ENCODE results near the gene GPN2. TPM values are rescaled to one million over a fixed set of nuclear protein-coding genes. Genes with fewer than 3 reads are reported as not detected.

The GPN2 gene
- total and polyA plus RNA-seq, 7 experiments from 2014 or later: 9.1 to 50.6 (median 31.8) TPM

DNA sequence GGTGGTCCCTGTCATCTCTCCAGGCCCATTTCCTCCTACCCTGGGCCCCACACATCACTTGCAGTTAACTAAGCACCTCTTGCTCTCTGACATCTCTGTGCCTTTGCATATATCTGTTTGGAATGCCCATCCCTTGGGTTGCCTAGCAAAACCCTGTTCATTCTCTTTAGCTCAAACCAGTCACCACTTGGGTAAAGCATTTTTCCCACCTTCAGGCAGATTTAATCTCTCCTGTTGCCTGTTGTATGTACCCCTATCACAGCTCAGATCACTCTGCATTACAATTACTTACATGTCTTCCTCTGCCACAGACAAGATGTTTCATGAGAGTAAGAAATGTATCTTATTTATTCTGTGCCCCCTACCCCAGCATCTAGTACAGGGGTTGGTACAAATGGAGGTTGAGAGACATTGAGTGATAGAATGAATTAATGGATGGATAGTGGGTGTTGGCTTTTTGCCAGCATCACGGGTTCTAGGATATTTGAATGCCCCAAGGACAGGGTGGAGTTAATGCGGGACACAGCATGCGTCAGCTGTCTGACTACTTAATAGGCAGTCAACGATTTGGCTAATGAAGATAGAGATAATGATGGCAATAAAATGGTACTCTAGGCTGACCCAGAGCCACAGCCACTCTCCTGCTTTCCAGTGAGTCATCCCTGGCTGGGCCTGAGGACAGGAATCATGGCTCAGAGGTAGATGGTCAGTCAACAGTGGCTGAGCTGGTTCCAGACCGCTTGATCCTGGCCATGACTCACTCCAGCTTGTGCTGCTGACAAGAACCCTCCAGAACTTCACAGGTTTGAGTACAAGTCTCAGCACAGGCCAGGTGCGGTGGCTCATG lies 17.2 kb upstream of the GPN2 start:
- Histone ChIP-seq H3K36me3 (ENCODE audit: control insufficient read depth in 2 of 3, insufficient read depth in 3 of 3, low read length in 3 of 3) (no peaks in the 10 kb centered on the region), H3K4me3 (ENCODE audit: low read length) (no peak overlapping the region), H3K27ac (ENCODE audit: low read depth, low read length) (no peak overlapping the region), H3K4me1 (ENCODE audit: control insufficient read depth in 2 of 2, insufficient read depth in 2 of 2, low read length in 2 of 2) (no peaks in the 10 kb centered on the region), H3K27me3 (ENCODE audit: control insufficient read depth in 2 of 2, insufficient read depth in 2 of 2, low read length in 2 of 2) (no peaks in the 10 kb centered on the region), H3K9me3 (ENCODE audit: control insufficient read depth in 2 of 3, low read length in 3 of 3) (no peaks in the 10 kb centered on the region)
- CTCF ChIA-PET: no interaction called here
- Mint-ChIP-seq H3K4me1 (peaks cover 0 to 5% (median 2%) of the 10 kb centered on the region in 7 donors), H3K27ac (no peak overlapping the region), H3K4me3 (no peak overlapping the region), H3K36me3 (peaks cover 0 to 4% (median 0%) of the 10 kb centered on the region in 5 donors), H3K27me3 (peaks cover 0 to 6% (median 0%) of the 10 kb centered on the region in 5 donors), H3K9me3 (peaks cover 0 to 1% (median 0%) of the 10 kb centered on the region in 11 donors)
- ATAC-seq (no peak), DNase-seq (no peak)
- intact Hi-C loops (cut with micrococcal nuclease): no loop called here
- POLR2A ChIA-PET: no interaction called here

DNA sequence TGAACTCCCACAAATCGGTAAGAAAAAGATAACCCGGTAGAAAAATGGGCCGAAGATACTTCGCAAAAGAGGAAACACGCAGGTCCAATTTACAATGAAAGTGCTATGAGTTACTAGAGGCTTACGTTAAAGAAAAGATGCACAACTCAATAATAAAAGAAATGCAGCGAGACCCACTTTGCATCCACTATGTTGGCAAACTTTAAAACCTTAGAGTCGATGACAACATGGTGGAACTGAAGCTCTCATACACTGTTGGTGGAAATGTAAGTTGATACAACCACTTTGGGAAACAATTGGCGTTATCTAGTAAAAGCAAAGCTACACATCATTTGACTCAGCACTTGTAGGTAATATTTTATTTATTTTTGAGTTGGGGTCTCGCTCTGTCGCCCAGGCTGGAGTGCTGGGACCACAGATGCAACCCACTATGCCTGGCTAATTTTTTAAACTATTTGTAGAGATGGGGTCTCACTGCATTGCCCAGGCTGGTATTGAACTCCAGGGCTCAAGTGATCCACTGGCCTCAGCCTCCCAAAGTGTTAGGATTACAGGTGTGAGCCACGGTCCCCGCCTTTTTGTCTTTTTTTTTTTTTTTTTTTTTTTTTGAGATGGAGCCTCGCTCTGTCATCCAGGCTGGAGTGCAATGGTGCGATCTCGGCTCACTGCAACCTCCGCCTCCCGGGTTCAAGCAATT lies 10.9 kb upstream of the GPN2 start:
- peaks cover 5 to 7% (median 6%) of the 10 kb centered on the region in 5 donors for H3K36me3 Mint-ChIP-seq
- Histone ChIP-seq H3K27ac (ENCODE audit: low read depth, low read length) (peak overlapping the region; percentile 90), H3K36me3 (ENCODE audit: control insufficient read depth in 2 of 3, insufficient read depth in 3 of 3, low read length in 3 of 3) (peaks cover 0 to 21% (median 0%) of the 10 kb centered on the region in 3 experiments), H3K4me1 (ENCODE audit: control insufficient read depth in 2 of 2, insufficient read depth in 2 of 2, low read length in 2 of 2) (peaks cover 10 to 16% of the 10 kb centered on the region in 2 donors), H3K27me3 (ENCODE audit: control insufficient read depth in 2 of 2, insufficient read depth in 2 of 2, low read length in 2 of 2) (no peaks in the 10 kb centered on the region), H3K9me3 (ENCODE audit: control insufficient read depth in 2 of 3, low read length in 3 of 3) (no peaks in the 10 kb centered on the region), H3K4me3 (ENCODE audit: low read length) (peak overlapping the region; percentile 94)
- H3K4me1 Mint-ChIP-seq: peaks cover 23 to 46% (median 39%) of the 10 kb centered on the region in 7 donors
- H3K9me3 Mint-ChIP-seq: no peaks in the 10 kb centered on the region
- H3K4me3 Mint-ChIP-seq: peak overlapping the region; percentile 87 to 99 (median 96)
- no peak for DNase-seq
- no peak for ATAC-seq
- ChIA-PET POLR2A (interaction anchor here (0.6 to 4.1 kb wide), 22 partner anchors 9 to 1668 kb away, joined by 3 to 74 read pairs (median 4); partner anchors contain the start of genes DHDDS, GPN2, HMGN2 and NR0B2), CTCF (interaction anchor here (1.6 kb wide), 1 partner anchor 10 kb away, joined by 4 read pairs; the partner anchor contains the start of gene GPN2)
- H3K27me3 Mint-ChIP-seq: no peaks in the 10 kb centered on the region
- peak overlapping the region; percentile 94 to 100 (median 99) for H3K27ac Mint-ChIP-seq
- intact Hi-C loops (cut with micrococcal nuclease): loop anchor here (1.0 to 5.0 kb wide), 4 partner anchors 11 to 428 kb away; partner anchors contain the start of genes GPN2 (in 2 of the 2), NUDC (in 2 of the 2) and TRNP1 (in 1 of the 2)

DNA sequence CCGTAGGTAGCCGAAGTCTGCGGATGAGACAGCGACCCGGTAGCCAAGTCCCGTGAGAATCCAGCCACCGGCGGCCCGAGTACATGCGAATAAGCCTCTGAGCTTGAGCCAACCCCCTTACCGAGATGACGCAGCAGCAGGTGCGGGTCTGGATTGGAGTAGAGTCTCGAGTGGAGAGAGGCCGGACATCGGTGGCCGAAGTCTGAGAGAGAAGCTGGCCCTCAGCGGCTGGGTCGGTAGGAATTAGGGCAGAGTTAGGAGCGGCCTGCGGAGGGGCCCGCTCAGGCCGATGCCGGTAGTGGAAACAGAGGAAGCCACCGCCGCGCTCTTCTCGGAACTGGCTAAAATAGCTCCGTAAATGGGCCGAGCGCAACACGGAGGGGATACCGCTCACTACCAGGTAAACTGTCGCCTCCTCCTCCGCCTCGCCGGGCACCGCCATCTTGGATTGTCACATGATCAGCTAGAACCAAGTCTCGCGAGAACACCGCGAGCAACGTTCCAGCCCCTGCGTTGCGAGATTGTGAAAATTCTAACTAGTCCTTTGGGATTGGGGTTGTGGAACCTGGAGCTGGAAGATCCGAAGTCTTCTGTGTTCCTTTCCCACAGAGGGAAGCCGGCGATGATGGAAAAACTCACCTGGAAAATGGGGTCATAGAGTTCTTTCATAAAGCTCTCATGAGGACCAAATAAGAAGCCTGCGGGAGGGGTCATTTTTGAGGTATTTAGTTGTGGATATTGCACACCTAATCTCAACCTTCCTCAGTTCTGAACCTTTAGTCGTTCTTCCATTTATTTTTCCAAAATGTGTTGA lies 10.1 kb upstream of the GPN2 start, which contains the start of gene GPATCH3:
Gene GPATCH3, minus strand, starts transcription at position 467 of the 814 bp plus-strand sequence. Its CDS starts 25 bp downstream, at position 442.
- Histone ChIP-seq H3K27me3 (ENCODE audit: control insufficient read depth in 2 of 2, insufficient read depth in 2 of 2, low read length in 2 of 2) (no peaks in the 10 kb centered on the region), H3K4me3 (ENCODE audit: low read length) (peak within 1 kb of the TSS; percentile 94), H3K27ac (ENCODE audit: low read depth, low read length) (peak within 1 kb of the TSS; percentile 90), H3K36me3 (ENCODE audit: control insufficient read depth in 2 of 3, insufficient read depth in 3 of 3, low read length in 3 of 3) (peaks cover 0 to 28% (median 0%) of the 10 kb centered on the region in 3 experiments), H3K4me1 (ENCODE audit: control insufficient read depth in 2 of 2, insufficient read depth in 2 of 2, low read length in 2 of 2) (peaks cover 10 to 16% of the 10 kb centered on the region in 2 donors), H3K9me3 (ENCODE audit: control insufficient read depth in 2 of 3, low read length in 3 of 3) (no peaks in the 10 kb centered on the region)
- CTCF ChIA-PET: interaction anchor here (0.6 to 1.8 kb wide), 3 partner anchors 10 to 1718 kb away, joined by 3 to 4 read pairs (median 3); partner anchors contain the start of gene GPN2
- H3K4me1 Mint-ChIP-seq: peaks cover 24 to 46% (median 39%) of the 10 kb centered on the region in 7 donors
- H3K9me3 Mint-ChIP-seq: no peaks in the 10 kb centered on the region
- peak; percentile 68 to 89 (median 86) for DNase-seq
- H3K36me3 Mint-ChIP-seq: peaks cover 5 to 7% (median 6%) of the 10 kb centered on the region in 5 donors
- peak within 1 kb of the TSS; percentile 94 to 100 (median 99) for H3K27ac Mint-ChIP-seq
- peak; percentile 93 for ATAC-seq
- POLR2A ChIA-PET: interaction anchor here (0.6 to 4.1 kb wide), 20 partner anchors 10 to 1668 kb away, joined by 3 to 74 read pairs (median 4); partner anchors contain the start of genes DHDDS, GPN2, NR0B2 and NUDC
- intact Hi-C loops (cut with micrococcal nuclease): loop anchor here (1.0 to 5.0 kb wide), 4 partner anchors 10 to 427 kb away; partner anchors contain the start of genes GPN2 (in 2 of the 2), NUDC (in 2 of the 2) and TRNP1 (in 1 of the 2)
- no peaks in the 10 kb centered on the region for H3K27me3 Mint-ChIP-seq
- H3K4me3 Mint-ChIP-seq: peak within 1 kb of the TSS; percentile 87 to 99 (median 96)

DNA sequence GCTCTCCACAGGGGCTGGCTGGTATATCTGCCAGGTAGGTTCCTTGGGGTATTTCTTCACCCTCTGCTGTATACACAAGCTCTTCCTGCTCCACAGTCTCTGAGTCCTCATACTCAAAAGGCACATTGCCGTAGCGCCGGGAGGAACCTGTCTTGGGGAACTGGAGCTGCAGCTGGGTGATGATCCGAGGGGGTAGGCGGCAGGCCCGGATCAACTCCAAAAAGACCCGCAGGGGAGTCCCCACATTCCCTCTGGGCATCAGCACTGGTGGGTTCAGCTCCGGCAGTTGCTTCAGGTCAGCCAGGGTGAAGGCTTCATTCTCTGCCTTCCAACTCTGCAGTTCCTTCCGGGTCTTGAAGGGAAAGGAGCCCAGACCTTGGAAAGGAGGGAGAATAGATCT lies 7.3 kb upstream of the GPN2 start:
- ATAC-seq: no peak
- no peak for DNase-seq
- H3K27me3 ChIP-seq (ENCODE audit: control insufficient read depth in 2 of 2, insufficient read depth in 2 of 2, low read length in 2 of 2): no peaks in the 10 kb centered on the region
- peaks cover 10 to 16% of the 10 kb centered on the region in 2 donors for H3K4me1 ChIP-seq (ENCODE audit: control insufficient read depth in 2 of 2, insufficient read depth in 2 of 2, low read length in 2 of 2)
- peaks cover 28 to 49% (median 41%) of the 10 kb centered on the region in 7 donors for H3K4me1 Mint-ChIP-seq
- no peak overlapping the region for H3K4me3 ChIP-seq (ENCODE audit: low read length)
- intact Hi-C loops (cut with micrococcal nuclease): no loop called here
- no peak overlapping the region for H3K27ac ChIP-seq (ENCODE audit: low read depth, low read length)
- peak overlapping the region in 1 of 10 donors; percentile 20 for H3K4me3 Mint-ChIP-seq
- peaks cover 13 to 24% (median 16%) of the 10 kb centered on the region in 5 donors for H3K36me3 Mint-ChIP-seq
- no peaks in the 10 kb centered on the region for H3K9me3 Mint-ChIP-seq
- ChIA-PET POLR2A (interaction anchor here (1.0 kb wide), 1 partner anchor 397 kb away, joined by 3 read pairs; no protein-coding TSS in a partner anchor), CTCF (interaction anchor here (0.7 kb wide), 1 partner anchor 505 kb away, joined by 4 read pairs; no protein-coding TSS in a partner anchor)
- H3K36me3 ChIP-seq (ENCODE audit: control insufficient read depth in 2 of 3, insufficient read depth in 3 of 3, low read length in 3 of 3): peaks cover 0 to 57% (median 8%) of the 10 kb centered on the region in 3 experiments
- no peaks in the 10 kb centered on the region for H3K9me3 ChIP-seq (ENCODE audit: control insufficient read depth in 2 of 3, low read length in 3 of 3)
- H3K27me3 Mint-ChIP-seq: no peaks in the 10 kb centered on the region
- H3K27ac Mint-ChIP-seq: no peak overlapping the region

DNA sequence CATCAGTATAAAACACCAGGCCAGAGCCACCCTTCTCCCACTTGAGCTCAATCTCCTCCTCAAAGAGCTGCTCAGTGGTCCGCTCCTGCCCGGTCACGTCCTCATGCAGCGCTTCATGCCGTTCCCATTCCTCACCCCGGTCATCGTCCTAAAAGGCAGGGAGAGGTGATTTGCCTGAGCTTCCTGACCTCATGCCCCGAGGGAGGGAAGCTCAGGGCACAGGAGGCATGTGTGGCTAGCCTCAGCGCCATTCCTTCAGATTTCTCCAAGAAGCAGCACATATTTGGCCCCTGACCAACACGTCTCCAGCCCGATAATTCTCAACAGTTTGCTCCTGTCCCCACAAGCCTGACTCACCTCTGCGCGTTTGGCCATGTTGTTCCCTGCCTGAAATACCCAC lies 4.2 kb upstream of the GPN2 start:
- ChIA-PET POLR2A (no interaction called here), CTCF (no interaction called here)
- peak overlapping the region in 1 of 9 donors; percentile 44 for H3K27ac Mint-ChIP-seq
- peaks cover 25 to 40% (median 32%) of the 10 kb centered on the region in 7 donors for H3K4me1 Mint-ChIP-seq
- Histone ChIP-seq H3K27ac (ENCODE audit: low read depth, low read length) (no peak overlapping the region), H3K4me1 (ENCODE audit: control insufficient read depth in 2 of 2, insufficient read depth in 2 of 2, low read length in 2 of 2) (peaks cover 6 to 9% of the 10 kb centered on the region in 2 donors), H3K27me3 (ENCODE audit: control insufficient read depth in 2 of 2, insufficient read depth in 2 of 2, low read length in 2 of 2) (no peaks in the 10 kb centered on the region), H3K4me3 (ENCODE audit: low read length) (no peak overlapping the region), H3K36me3 (ENCODE audit: control insufficient read depth in 2 of 3, insufficient read depth in 3 of 3, low read length in 3 of 3) (peaks cover 0 to 63% (median 8%) of the 10 kb centered on the region in 3 experiments), H3K9me3 (ENCODE audit: control insufficient read depth in 2 of 3, low read length in 3 of 3) (no peaks in the 10 kb centered on the region)
- no peak for DNase-seq
- intact Hi-C loops (cut with micrococcal nuclease): no loop called here
- peak overlapping the region in 2 of 10 donors; percentile 6 to 34 for H3K4me3 Mint-ChIP-seq
- H3K9me3 Mint-ChIP-seq: no peaks in the 10 kb centered on the region
- no peak for ATAC-seq
- peaks cover 14 to 24% (median 16%) of the 10 kb centered on the region in 5 donors for H3K36me3 Mint-ChIP-seq
- H3K27me3 Mint-ChIP-seq: no peaks in the 10 kb centered on the region

Measured in naive thymus-derived CD4-positive, alpha-beta T cell (primary cell).